ENCODE measurements around the gene TYW1.
"Not testable (repeated sequence)": the region's sequence is repeated elsewhere in the genome, so short reads cannot be mapped to it uniquely, and the experiment has no call there.

Gene TYW1

GRCh38 chr7:67128257-67128656 lies 131.6 kb downstream of the TYW1 start:
- not testable (repeated sequence) for H3K27me3 ChIP-seq (ENCODE audit: control insufficient read depth, insufficient read depth, low read length); H3K4me1 ChIP-seq (ENCODE audit: control insufficient read depth, insufficient read depth, low read length); DNase-seq (ENCODE audit: low read depth, low spot score); H3K4me3 ChIP-seq (ENCODE audit: low read length); H3K9me3 ChIP-seq (ENCODE audit: control insufficient read depth, insufficient read depth, low read length); H3K36me3 ChIP-seq (ENCODE audit: control insufficient read depth, insufficient read depth, low read length); H3K27ac ChIP-seq (ENCODE audit: low read length)
- no CpG with 5 or more reads among the region's 5 CpGs for WGBS (ENCODE audit: insufficient coverage, insufficient read length)

- H3K4me3 ChIP-seq (ENCODE audit: low read length); H3K9me3 ChIP-seq (ENCODE audit: control insufficient read depth, insufficient read depth, low read length); H3K36me3 ChIP-seq (ENCODE audit: control insufficient read depth, insufficient read depth, low read length); H3K27ac ChIP-seq (ENCODE audit: low read length); H3K4me1 ChIP-seq (ENCODE audit: control insufficient read depth, insufficient read depth, low read length); H3K27me3 ChIP-seq (ENCODE audit: control insufficient read depth, insufficient read depth, low read length); DNase-seq (ENCODE audit: low read depth, low spot score): not testable (repeated sequence)
- no CpG with 5 or more reads among the region's 1 CpG for WGBS (ENCODE audit: insufficient coverage, insufficient read length)
Observed at GRCh38 chr7:67130766-67131165, 134.1 kb downstream of the TYW1 start.

GRCh38 chr7:67134912-67135311 lies 138.3 kb downstream of the TYW1 start:
- not testable (repeated sequence) for H3K4me1 ChIP-seq (ENCODE audit: control insufficient read depth, insufficient read depth, low read length); DNase-seq (ENCODE audit: low read depth, low spot score); H3K27me3 ChIP-seq (ENCODE audit: control insufficient read depth, insufficient read depth, low read length); H3K27ac ChIP-seq (ENCODE audit: low read length); H3K4me3 ChIP-seq (ENCODE audit: low read length); H3K36me3 ChIP-seq (ENCODE audit: control insufficient read depth, insufficient read depth, low read length); H3K9me3 ChIP-seq (ENCODE audit: control insufficient read depth, insufficient read depth, low read length)
- WGBS (ENCODE audit: insufficient coverage, insufficient read length): no CpG with 5 or more reads among the region's 1 CpG

GRCh38 chr7:67135617-67136486 lies 139.2 kb downstream of the TYW1 start:
- WGBS (ENCODE audit: insufficient coverage, insufficient read length): no CpG with 5 or more reads among the region's 4 CpGs
- not testable (repeated sequence) for H3K4me3 ChIP-seq (ENCODE audit: low read length); H3K27ac ChIP-seq (ENCODE audit: low read length); DNase-seq (ENCODE audit: low read depth, low spot score); H3K4me1 ChIP-seq (ENCODE audit: control insufficient read depth, insufficient read depth, low read length); H3K27me3 ChIP-seq (ENCODE audit: control insufficient read depth, insufficient read depth, low read length); H3K9me3 ChIP-seq (ENCODE audit: control insufficient read depth, insufficient read depth, low read length); H3K36me3 ChIP-seq (ENCODE audit: control insufficient read depth, insufficient read depth, low read length)

GRCh38 chr7:67137489-67137888 lies 140.9 kb downstream of the TYW1 start:
- not testable (repeated sequence) for DNase-seq (ENCODE audit: low read depth, low spot score); H3K4me3 ChIP-seq (ENCODE audit: low read length); H3K27ac ChIP-seq (ENCODE audit: low read length); H3K27me3 ChIP-seq (ENCODE audit: control insufficient read depth, insufficient read depth, low read length); H3K9me3 ChIP-seq (ENCODE audit: control insufficient read depth, insufficient read depth, low read length); H3K4me1 ChIP-seq (ENCODE audit: control insufficient read depth, insufficient read depth, low read length); H3K36me3 ChIP-seq (ENCODE audit: control insufficient read depth, insufficient read depth, low read length)
- no CpG with 5 or more reads among the region's 3 CpGs for WGBS (ENCODE audit: insufficient coverage, insufficient read length)

GRCh38 chr7:67139876-67140275 lies 143.2 kb downstream of the TYW1 start:
- WGBS (ENCODE audit: insufficient coverage, insufficient read length): no CpG with 5 or more reads among the region's 3 CpGs
- not testable (repeated sequence) for H3K4me1 ChIP-seq (ENCODE audit: control insufficient read depth, insufficient read depth, low read length); H3K36me3 ChIP-seq (ENCODE audit: control insufficient read depth, insufficient read depth, low read length); H3K4me3 ChIP-seq (ENCODE audit: low read length); H3K27ac ChIP-seq (ENCODE audit: low read length); DNase-seq (ENCODE audit: low read depth, low spot score); H3K9me3 ChIP-seq (ENCODE audit: control insufficient read depth, insufficient read depth, low read length); H3K27me3 ChIP-seq (ENCODE audit: control insufficient read depth, insufficient read depth, low read length)

GRCh38 chr7:67141001-67141400 lies 144.4 kb downstream of the TYW1 start:
- H3K4me1 ChIP-seq (ENCODE audit: control insufficient read depth, insufficient read depth, low read length); H3K27ac ChIP-seq (ENCODE audit: low read length); H3K9me3 ChIP-seq (ENCODE audit: control insufficient read depth, insufficient read depth, low read length); H3K36me3 ChIP-seq (ENCODE audit: control insufficient read depth, insufficient read depth, low read length); H3K4me3 ChIP-seq (ENCODE audit: low read length); DNase-seq (ENCODE audit: low read depth, low spot score); H3K27me3 ChIP-seq (ENCODE audit: control insufficient read depth, insufficient read depth, low read length): not testable (repeated sequence)
- no CpG with 5 or more reads among the region's 2 CpGs for WGBS (ENCODE audit: insufficient coverage, insufficient read length)

GRCh38 chr7:67143091-67143786 lies 146.6 kb downstream of the TYW1 start:
- WGBS (ENCODE audit: insufficient coverage, insufficient read length): no CpG with 5 or more reads among the region's 9 CpGs
- not testable (repeated sequence) for H3K27me3 ChIP-seq (ENCODE audit: control insufficient read depth, insufficient read depth, low read length); H3K27ac ChIP-seq (ENCODE audit: low read length); H3K9me3 ChIP-seq (ENCODE audit: control insufficient read depth, insufficient read depth, low read length); H3K4me3 ChIP-seq (ENCODE audit: low read length); DNase-seq (ENCODE audit: low read depth, low spot score); H3K36me3 ChIP-seq (ENCODE audit: control insufficient read depth, insufficient read depth, low read length); H3K4me1 ChIP-seq (ENCODE audit: control insufficient read depth, insufficient read depth, low read length)

GRCh38 chr7:67145581-67146193 lies 149.1 kb downstream of the TYW1 start:
- H3K4me1 ChIP-seq (ENCODE audit: control insufficient read depth, insufficient read depth, low read length); H3K36me3 ChIP-seq (ENCODE audit: control insufficient read depth, insufficient read depth, low read length); DNase-seq (ENCODE audit: low read depth, low spot score); H3K9me3 ChIP-seq (ENCODE audit: control insufficient read depth, insufficient read depth, low read length); H3K27me3 ChIP-seq (ENCODE audit: control insufficient read depth, insufficient read depth, low read length); H3K4me3 ChIP-seq (ENCODE audit: low read length); H3K27ac ChIP-seq (ENCODE audit: low read length): not testable (repeated sequence)
- WGBS (ENCODE audit: insufficient coverage, insufficient read length): no CpG with 5 or more reads among the region's 3 CpGs

GRCh38 chr7:67149131-67149530 lies 152.5 kb downstream of the TYW1 start:
- H3K9me3 ChIP-seq (ENCODE audit: control insufficient read depth, insufficient read depth, low read length); H3K27ac ChIP-seq (ENCODE audit: low read length): not testable (repeated sequence)

More at GRCh38 chr7:67149131-67149530, 152.5 kb downstream of the TYW1 start:
- H3K4me1 ChIP-seq (ENCODE audit: control insufficient read depth, insufficient read depth, low read length); H3K36me3 ChIP-seq (ENCODE audit: control insufficient read depth, insufficient read depth, low read length); H3K4me3 ChIP-seq (ENCODE audit: low read length); H3K27me3 ChIP-seq (ENCODE audit: control insufficient read depth, insufficient read depth, low read length); DNase-seq (ENCODE audit: low read depth, low spot score): not testable (repeated sequence)
